Prostate gland (tissue), 2 donors: ENCODE data around the gene CHST15.
A peak's percentile ranks its signal among the peaks of the same experiment; 100 is the strongest.

Source experiments
- POLR2A ChIP-seq: fragments of 450-650 bp; IDR thresholded peaks from one replicate; pipeline ENCODE4 v1.6.1; 2016; ENCODE audit warnings: antibody characterized with exemption, mild to moderate bottlenecking
- POLR2AphosphoS5 ChIP-seq: sonication (generic); formaldehyde crosslinking; IDR thresholded peaks from one replicate; pipeline ENCODE4 v1.6.1; 2017; ENCODE audit warnings: antibody characterized with exemption
- TF ChIP-seq, protein P1 (sequence below), 4 experiments: fragments of 200-600 bp in 2 of 4; fragments of 450-650 bp in 2 of 4; sonication (generic) in 2 of 4; IDR thresholded peaks; 1 replicate in 3 of 4; 2 replicates in 1 of 4; pipeline ENCODE4 v1.5.1; 2016 to 2019; ENCODE audit warnings: antibody characterized with exemption in 4 of 4, mild to moderate bottlenecking in 2 of 4, moderate library complexity in 2 of 4

DNA sequence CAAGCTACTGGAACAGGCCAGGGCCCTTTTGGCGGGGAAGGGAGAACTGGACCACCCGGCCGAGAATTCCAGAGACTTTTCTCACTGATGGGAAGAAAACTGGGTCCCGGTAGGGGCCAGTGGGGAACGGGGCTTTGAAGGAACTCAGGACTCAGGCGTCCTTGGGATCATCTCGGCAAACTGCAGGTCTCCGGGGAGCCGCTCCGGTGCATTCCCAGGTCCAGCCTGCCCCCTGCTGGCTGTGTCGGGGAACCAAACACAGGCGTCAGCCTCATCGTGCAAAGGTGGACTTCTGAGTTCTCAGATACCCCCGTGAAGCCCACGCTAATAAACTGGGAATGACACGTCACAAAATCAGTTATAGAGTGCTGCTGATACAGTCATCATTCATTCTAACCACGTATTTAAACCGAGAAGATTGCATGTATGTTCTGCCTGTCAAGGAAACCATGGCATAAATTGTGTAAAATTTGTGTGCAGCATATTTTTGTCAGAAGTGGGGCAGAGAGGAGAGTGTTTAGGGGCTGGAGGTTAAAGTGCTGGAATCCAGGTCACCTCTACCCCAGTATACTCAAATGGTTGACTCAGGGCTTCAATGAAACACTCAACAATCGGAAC, 125.7 kb downstream of the CHST15 start:
- TF ChIP-seq, protein P1, sequence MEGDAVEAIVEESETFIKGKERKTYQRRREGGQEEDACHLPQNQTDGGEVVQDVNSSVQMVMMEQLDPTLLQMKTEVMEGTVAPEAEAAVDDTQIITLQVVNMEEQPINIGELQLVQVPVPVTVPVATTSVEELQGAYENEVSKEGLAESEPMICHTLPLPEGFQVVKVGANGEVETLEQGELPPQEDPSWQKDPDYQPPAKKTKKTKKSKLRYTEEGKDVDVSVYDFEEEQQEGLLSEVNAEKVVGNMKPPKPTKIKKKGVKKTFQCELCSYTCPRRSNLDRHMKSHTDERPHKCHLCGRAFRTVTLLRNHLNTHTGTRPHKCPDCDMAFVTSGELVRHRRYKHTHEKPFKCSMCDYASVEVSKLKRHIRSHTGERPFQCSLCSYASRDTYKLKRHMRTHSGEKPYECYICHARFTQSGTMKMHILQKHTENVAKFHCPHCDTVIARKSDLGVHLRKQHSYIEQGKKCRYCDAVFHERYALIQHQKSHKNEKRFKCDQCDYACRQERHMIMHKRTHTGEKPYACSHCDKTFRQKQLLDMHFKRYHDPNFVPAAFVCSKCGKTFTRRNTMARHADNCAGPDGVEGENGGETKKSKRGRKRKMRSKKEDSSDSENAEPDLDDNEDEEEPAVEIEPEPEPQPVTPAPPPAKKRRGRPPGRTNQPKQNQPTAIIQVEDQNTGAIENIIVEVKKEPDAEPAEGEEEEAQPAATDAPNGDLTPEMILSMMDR (IDR thresholded peaks at IDR 0.05), result peak; percentile 86 to 94 (median 90)
- TF ChIP-seq POLR2A (no peak), POLR2AphosphoS5 (peak; percentile 25)
